Brain pericyte (primary cell): Measurements from ENCODE around the gene PWWP2A.
"Not testable (repeated sequence)": the region's sequence is repeated elsewhere in the genome, so short reads cannot be mapped to it uniquely, and the experiment has no call there.

Experiments
- DNase-seq: peaks from one replicate; pipeline ENCODE4 v3.0.0-alpha.2; 2012; ENCODE audit warnings: low read depth, low spot score

Gene PWWP2A

DNA sequence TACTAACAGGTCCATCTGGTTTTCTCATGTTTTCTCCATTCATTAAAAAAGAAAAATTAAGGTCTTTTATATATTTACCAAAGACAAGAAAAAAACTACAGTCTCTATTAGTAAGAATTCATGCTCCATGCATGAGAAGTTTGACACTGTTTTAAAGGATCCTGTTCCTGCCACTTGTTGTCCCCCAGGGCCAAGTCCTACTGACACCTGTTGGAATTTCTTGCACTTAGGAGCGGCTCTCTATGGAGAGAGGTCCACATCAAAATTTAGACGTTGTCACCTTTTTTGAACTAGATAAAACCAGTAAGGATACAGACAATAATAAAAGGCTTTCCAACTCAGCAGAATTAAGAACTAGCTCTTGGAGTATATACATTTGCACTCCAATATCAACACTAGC lies 42.3 kb downstream of the PWWP2A start:
- DNase-seq: no peak

GRCh38 chr5:160075073-160075472 lies 44.2 kb downstream of the PWWP2A start:
- no peak for DNase-seq

DNA sequence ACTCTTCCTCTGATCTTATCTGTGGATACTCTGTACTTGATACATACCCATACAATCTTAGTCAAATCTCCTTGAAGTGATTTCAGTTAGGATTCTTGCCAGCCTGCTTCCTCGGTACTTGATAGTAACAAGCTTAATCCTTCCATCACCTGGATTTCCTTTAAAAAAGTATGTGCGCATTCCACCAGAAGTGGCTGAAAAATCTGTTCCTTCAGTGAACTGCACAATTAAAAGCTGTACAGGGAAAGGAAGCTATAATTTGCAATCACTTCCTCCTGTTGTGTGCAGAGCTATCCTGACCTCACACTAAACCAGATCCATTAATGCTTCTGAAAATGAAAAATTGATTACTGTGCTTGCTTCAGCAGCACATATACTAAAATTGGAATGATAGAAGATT lies 47.3 kb downstream of the PWWP2A start:
- DNase-seq: no peak

GRCh38 chr5:160071516-160071915 lies 47.7 kb downstream of the PWWP2A start:
- DNase-seq: no peak

DNA sequence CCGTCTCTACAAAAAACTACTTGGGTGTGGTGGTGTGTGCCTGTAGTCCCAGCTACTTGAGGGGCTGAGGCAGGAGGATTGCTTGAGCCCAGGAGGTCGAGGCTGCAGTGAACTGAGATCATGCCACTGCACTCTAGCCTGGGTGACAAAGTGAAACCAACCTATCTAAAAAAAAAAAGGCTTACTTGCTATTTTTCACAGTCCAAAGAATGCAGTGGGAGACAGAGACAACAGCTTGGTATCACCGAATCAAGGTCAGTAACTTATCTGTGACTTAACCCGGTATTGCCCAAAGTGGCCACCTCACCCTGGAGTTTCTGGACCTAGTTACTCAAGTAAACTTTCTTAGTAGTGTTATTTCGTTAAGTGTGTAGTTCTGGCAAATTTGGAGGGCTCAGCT lies 50.1 kb downstream of the PWWP2A start:
- not testable (repeated sequence) for DNase-seq

DNA sequence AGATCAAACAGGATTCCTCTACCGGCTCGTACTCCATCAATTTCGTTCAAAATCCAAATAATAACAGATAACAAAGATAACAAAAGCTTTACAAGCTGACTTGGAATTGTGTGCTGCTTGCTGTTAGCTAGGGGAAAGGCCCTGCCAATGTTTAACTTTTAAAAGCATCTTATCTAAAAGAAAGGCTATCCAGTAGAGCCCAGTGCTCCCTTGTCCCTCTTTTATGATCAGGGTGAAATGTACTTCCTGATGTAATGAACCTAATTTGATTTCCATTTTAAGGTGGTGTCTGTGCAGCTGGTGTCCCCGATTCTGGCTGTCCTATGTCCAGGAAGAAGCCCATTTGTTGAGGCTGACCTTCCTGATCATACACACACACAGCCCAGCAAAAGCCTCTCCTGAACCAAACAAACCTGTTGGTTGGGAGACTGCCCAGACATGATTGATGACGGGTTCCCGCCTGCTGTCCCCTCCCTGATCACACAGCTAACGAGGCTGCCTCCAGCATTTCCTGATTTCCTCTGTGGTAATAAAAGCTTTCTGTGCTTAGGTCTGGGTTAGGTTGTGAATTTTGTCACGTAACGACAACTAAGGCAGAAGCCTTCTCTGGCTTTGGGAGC lies 54.1 kb downstream of the PWWP2A start:
- no peak for DNase-seq

- no peak for DNase-seq
Observed at GRCh38 chr5:160064417-160064810, 54.8 kb downstream of the PWWP2A start.

DNA sequence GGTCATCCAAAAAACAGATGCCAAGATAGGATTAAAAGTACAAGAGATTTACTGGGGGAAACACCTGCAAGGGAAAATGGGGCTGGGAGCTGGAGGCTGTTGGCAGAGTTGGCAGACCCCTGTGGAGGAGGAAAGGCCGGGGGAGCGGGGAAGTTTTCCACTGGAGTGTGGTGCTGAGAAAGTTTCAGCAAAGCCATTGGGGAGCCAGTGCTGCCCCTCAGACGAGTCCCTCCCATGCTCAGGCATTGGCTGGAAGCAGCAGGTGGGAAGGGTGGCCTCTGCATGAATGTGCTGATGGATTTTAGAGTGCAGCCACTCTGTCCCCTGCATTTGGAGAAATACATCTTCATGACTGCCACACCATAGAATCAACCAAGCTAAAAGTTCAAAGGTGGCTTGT lies 57.5 kb downstream of the PWWP2A start:
- no peak for DNase-seq

DNA sequence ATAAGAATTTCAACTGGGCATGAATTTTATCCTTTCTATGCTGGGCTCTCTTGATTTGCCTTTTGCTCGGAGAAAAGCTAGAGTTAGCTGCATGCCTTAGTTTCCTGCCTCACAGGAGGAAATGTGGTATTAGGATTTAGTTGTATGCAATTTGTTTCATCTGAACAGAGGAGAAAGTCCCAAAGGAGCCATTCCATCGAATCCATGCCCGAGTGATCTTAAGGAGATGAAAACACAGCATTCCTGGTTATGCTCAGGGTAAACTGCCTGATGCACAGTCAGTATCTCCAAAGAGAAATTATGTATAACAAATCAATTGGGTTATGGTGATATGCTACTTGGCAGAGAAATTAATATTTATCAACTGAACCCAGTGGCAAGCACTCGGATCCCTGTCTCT lies 59.2 kb downstream of the PWWP2A start:
- no peak for DNase-seq

DNA sequence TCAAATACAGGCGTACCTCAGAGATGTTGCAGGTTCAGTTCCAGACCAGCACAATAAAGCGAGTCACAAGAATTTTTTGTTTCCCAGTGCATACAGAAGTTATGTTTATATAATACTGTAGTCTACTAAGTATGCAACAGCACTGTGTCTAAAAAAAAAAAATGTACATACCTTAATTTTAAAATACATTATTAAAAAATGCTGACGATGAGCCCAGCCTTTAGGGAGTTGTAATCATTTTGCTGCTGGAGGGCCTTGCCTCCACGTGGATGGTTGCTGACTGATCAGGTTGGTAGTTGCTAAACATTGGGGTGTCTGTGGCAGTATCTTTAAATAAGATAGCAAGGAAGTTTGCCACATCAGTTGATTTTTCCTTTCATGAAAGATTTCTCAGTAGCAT lies 62.0 kb downstream of the PWWP2A start:
- no peak for DNase-seq

DNA sequence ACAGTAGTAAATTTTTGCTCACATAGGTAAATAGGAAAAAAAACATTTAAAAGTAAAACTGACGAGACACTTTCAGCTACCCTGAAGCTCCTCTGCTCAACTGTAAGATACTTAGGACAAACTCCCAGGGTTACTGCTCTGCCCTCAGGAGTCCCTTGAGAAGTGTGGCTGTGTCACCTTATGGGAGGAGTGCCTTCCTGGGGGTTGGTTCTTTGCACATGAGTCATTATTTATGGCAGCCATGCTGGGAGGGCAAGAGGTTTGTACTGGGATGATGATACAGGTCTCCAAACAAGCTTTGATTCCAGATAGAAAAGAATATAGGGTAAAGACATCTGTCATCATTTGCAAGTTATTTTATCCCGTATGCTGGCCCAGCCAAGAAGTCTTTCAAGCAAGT lies 64.4 kb downstream of the PWWP2A start:
- DNase-seq: no peak

DNA sequence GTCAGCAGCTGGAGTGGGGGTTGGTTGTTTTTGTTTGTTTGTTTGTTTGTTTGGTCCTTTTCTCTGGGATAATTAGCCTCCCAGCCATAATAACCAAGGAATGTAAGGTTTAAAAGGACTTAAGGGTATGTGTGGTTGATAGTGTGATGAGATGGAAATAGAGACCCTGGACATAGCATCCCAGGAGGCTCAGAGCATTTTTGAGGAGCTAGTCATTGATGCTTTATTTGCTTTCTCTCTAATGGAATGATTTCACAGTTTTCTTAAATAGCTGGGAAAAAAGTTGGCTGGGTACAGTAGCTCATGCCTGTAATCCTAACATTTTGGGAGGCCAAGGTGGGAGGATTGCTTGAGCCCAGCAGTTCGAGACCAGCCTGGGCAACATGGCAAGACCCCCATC lies 65.2 kb downstream of the PWWP2A start:
- DNase-seq: no peak

- no peak for DNase-seq
Observed at GRCh38 chr5:160049099-160049498, 70.2 kb downstream of the PWWP2A start.

- DNase-seq: no peak
Observed at GRCh38 chr5:160048131-160048530, 71.1 kb downstream of the PWWP2A start.

DNA sequence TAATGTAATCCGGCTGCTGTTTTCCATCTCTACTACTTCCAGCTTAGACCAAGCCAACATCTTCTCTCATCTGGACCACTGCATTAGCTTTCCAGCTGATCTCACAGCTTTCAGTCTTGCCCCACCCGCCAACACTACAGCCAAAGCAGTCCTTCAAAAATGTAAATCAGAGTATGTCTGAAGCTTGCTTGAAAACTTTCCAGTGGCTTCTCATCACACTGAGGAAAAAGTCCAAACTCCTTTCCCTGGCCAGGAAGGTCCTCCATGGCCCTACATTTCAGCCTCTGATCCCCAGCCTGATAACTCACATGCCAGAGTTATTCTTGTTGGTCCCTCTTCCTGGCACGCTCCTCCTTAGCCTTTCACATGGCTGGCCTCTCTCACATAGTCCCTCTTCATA lies 71.8 kb downstream of the PWWP2A start:
- DNase-seq: no peak

DNA sequence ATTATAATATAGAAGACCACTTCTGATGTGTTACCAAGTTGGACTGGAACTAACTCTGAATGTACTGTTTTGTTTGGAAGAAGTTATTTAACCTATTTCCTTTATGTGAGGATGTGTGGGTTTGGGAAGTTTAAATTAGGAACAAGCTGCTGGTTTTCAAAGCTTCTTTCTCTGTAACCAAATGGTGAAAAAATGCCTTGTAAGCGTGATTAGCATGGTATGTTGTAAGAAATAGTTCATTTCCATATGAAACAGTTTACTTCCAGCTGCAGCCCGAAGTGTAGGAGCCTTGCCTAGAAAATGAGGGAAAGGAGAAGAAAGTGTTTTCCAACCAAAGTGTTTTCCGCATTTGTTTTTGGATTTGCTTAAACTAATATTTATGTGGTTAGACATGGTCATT lies 74.3 kb downstream of the PWWP2A start:
- DNase-seq: no peak

DNA sequence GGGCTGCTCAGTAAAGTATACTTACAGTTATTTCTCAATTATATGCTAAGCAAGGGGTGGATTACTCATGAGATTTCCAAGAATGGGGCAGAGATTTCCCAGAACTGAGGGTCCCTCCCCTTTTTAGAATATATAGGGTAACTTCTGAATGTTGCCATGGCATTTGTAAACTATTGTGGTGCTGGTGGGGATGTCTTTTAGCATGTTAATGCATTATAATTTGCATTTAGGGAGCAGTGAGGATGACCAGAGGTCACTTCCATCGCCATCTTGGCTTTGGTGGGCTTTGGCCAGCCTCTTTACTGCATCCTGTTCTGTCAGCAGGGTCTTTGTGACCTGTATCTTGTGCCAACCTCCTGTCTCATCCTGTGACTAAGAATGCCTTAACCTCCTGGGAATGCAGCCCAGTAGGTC lies 74.9 kb downstream of the PWWP2A start:
- DNase-seq: no peak

GRCh38 chr5:160042671-160043070 lies 76.6 kb downstream of the PWWP2A start:
- DNase-seq: no peak
